DOHH2 (cell line): ENCODE results near the gene LGALS8.

Source experiments
- CTCF ChIP-seq: fragments of 200-600 bp; sonication (generic); IDR thresholded peaks from one replicate; pipeline ENCODE4 v1.5.1; 2014; ENCODE audit warnings: antibody characterized with exemption, mild to moderate bottlenecking, low read depth, low read length; ENCODE audit not compliant: poor library complexity, severe bottlenecking
- EZH2phosphoT487 ChIP-seq: fragments of 200-600 bp; sonication (generic); IDR thresholded peaks from 2 replicates; pipeline ENCODE4 v1.6.1; 2017; ENCODE audit warnings: borderline replicate concordance, mild to moderate bottlenecking, antibody characterized with exemption, low read length, moderate library complexity, mixed read lengths

- TF ChIP-seq CTCF = no peak
- no peak for TF ChIP-seq EZH2phosphoT487
Observed at GRCh38 chr1:236524895-236525184, 1.1 kb downstream of the LGALS8 start.
